Panc1 (cell line): ENCODE measurements around the gene MAP4K4. TPM values are rescaled to one million over a fixed set of nuclear protein-coding genes. Genes with fewer than 3 reads are reported as not detected.

Experiments
- ATAC-seq: fragments of 200-7000 bp; cut with Tn5 transposase; 2 replicates; pipeline ENCODE4 v1.9.1; 2020; ENCODE audit warnings: mild to moderate bottlenecking, moderate library complexity
- BruUV-seq: library from RNA; stranded (reverse); fragments of 400-500 nt; replicated peaks from 2 replicates; lab custom pipeline; 2021; lab: Mats Ljungman, UMichigan
- CTCF ChIA-PET: fragments of 300-600 bp; sonication (Branson Sonifier 250); formaldehyde crosslinking; loops from one replicate; lab custom pipeline; 2022; ENCODE audit warnings: antibody characterized with exemption; lab: Charles Lee
- POLR2A ChIA-PET: fragments of 300-600 bp; sonication (Branson Sonifier 250); formaldehyde crosslinking; loops from one replicate; lab custom pipeline; 2022; ENCODE audit warnings: antibody characterized with exemption; lab: Charles Lee
- DNase-seq: peaks from one replicate; pipeline ENCODE4 v3.0.0-alpha.2; 2010; ENCODE audit warnings: low read depth, low spot score
- H3K27ac ChIP-seq: 2 replicates; pipeline ENCODE4 v1.5.1; 2011; ENCODE audit warnings: mild to moderate bottlenecking, low read length, inconsistent platforms
- H3K27me3 ChIP-seq: fragments of 200-500 bp; sonication (Bioruptor generic); 2 replicates; pipeline ENCODE4 v1.6.0; 2014; ENCODE audit warnings: low read length, inconsistent platforms; ENCODE audit not compliant: control insufficient read depth, insufficient read depth
- H3K36me3 ChIP-seq: fragments of 200-500 bp; sonication (Bioruptor generic); 2 replicates; pipeline ENCODE4 v1.5.1; 2014; ENCODE audit warnings: inconsistent platforms, mild to moderate bottlenecking, low read length, moderate library complexity; ENCODE audit not compliant: control insufficient read depth, insufficient read depth
- H3K4me1 ChIP-seq: 2 replicates; pipeline ENCODE4 v1.5.1; 2011; ENCODE audit warnings: inconsistent platforms, mild to moderate bottlenecking, low read length, moderate library complexity; ENCODE audit not compliant: control insufficient read depth, insufficient read depth
- H3K4me3 ChIP-seq, 2 experiments: 2 replicates each; pipeline ENCODE4 v1.5.1; 2011 to 2012; ENCODE audit warnings: low read depth in 2 of 2, low read length in 2 of 2, mild to moderate bottlenecking in 2 of 2, inconsistent platforms in 1 of 2, moderate library complexity in 1 of 2
- H3K9me3 ChIP-seq: fragments of 200-500 bp; sonication (Bioruptor generic); 2 replicates; pipeline ENCODE4 v1.5.1; 2014; ENCODE audit warnings: low read depth, mild to moderate bottlenecking, inconsistent platforms, low read length, moderate library complexity; ENCODE audit not compliant: control insufficient read depth, insufficient read depth
- CTCF ChIP-seq: fragments of 450-650 bp; IDR thresholded peaks from 2 replicates; pipeline ENCODE4 v1.5.1; 2017; ENCODE audit warnings: mild to moderate bottlenecking
- POLR2AphosphoS5 ChIP-seq: IDR thresholded peaks from 2 replicates; pipeline ENCODE4 v1.6.1; 2012; ENCODE audit warnings: mild to moderate bottlenecking, low read depth, low read length, moderate library complexity
- REST ChIP-seq, 2 experiments: IDR thresholded peaks; 2 replicates each; pipeline ENCODE4 v1.6.1; 2011 to 2012; ENCODE audit warnings: low read depth in 2 of 2, control low read depth in 1 of 2, low read length in 1 of 2, mild to moderate bottlenecking in 1 of 2, moderate library complexity in 1 of 2; ENCODE audit not compliant: insufficient read depth in 1 of 2
- SIN3A ChIP-seq: IDR thresholded peaks from 2 replicates; pipeline ENCODE4 v1.6.1; 2012; ENCODE audit warnings: low read depth, mild to moderate bottlenecking, low read length, moderate library complexity, borderline replicate concordance; ENCODE audit not compliant: insufficient read depth
- TCF7L2 ChIP-seq: IDR thresholded peaks from 2 replicates; pipeline ENCODE4 v1.6.1; 2011; ENCODE audit warnings: mild to moderate bottlenecking, low read depth, low read length, inconsistent platforms
- in situ Hi-C: cut with HindIII; loops from 2 replicates; pipeline ENCODE4 v1.10.0; 2016; ENCODE audit warnings: low sequenced_read_pairs, low pct_unique_long_range_greater_than_20kb
- intact Hi-C: fragments of 100-400 bp; cut with micrococcal nuclease; formaldehyde crosslinking; loops from one replicate; pipeline ENCODE4 v1.10.0; 2022; ENCODE audit not compliant: unreplicated experiment
- total RNA-seq: library from RNA; stranded (reverse); gene quantifications from one replicate; pipeline ENCODE4 v1.2.1, GENCODE V29; 2021; ENCODE audit not compliant: unreplicated experiment

Gene MAP4K4
- total RNA-seq, 1 experiment from 2014 or later = 68.5 TPM

- ChIA-PET POLR2A (no interaction called here), CTCF (no interaction called here)
- H3K4me3 ChIP-seq = peak overlapping the region in 1 of 2 experiments; percentile 23; a peak in 1 of 4 replicates
- intact Hi-C loops (no loop called here), in situ Hi-C loops (loop anchor here (5.0 kb wide), 1 partner anchor 35 kb away; no protein-coding TSS in a partner anchor)
- H3K27me3 ChIP-seq = no peaks in the 10 kb centered on the region
- peaks cover 52% of the 10 kb centered on the region for H3K4me1 ChIP-seq
- H3K36me3 ChIP-seq = no peaks in the 10 kb centered on the region
- peak overlapping the region; percentile 72 for H3K27ac ChIP-seq
- no peaks in the 10 kb centered on the region for H3K9me3 ChIP-seq
- no peak for DNase-seq
- peak; percentile 52 for ATAC-seq
- no TSS peak for BruUV-seq
- TF ChIP-seq TCF7L2 (no peak), CTCF (no peak), SIN3A (no peak), REST (IDR thresholded peaks at IDR 0.05; ENCODE audit: insufficient read depth in 1 of 2, low read depth in 2 of 2, low read length in 1 of 2) (no peak), POLR2AphosphoS5 (no peak)
Observed at GRCh38 chr2:101751875-101752619, 54.5 kb downstream of the MAP4K4 start.

- H3K9me3 ChIP-seq = no peaks in the 10 kb centered on the region
- in situ Hi-C loops = loop anchor here (5.0 kb wide), 1 partner anchor 36 kb away; no protein-coding TSS in a partner anchor
- H3K4me1 ChIP-seq = peaks cover 52% of the 10 kb centered on the region
- DNase-seq (no peak), ATAC-seq (peak; percentile 62)
- H3K4me3 ChIP-seq = peak overlapping the region in 1 of 2 experiments; percentile 23; a peak in 2 of 4 replicates
- H3K27ac ChIP-seq = peak overlapping the region; percentile 72
- TF ChIP-seq TCF7L2 = peak; percentile 24
- TF ChIP-seq REST (IDR thresholded peaks at IDR 0.05; ENCODE audit: insufficient read depth in 1 of 2, low read depth in 2 of 2, low read length in 1 of 2) = no peak
- CTCF ChIA-PET = interaction anchor here (0.5 kb wide), 1 partner anchor 73 kb away, joined by 5 read pairs; no protein-coding TSS in a partner anchor
- BruUV-seq = no TSS peak
- POLR2A ChIA-PET = no interaction called here
- H3K36me3 ChIP-seq = no peaks in the 10 kb centered on the region
- no peaks in the 10 kb centered on the region for H3K27me3 ChIP-seq
- intact Hi-C loops = no loop called here
Observed at GRCh38 chr2:101752716-101753616, 55.5 kb downstream of the MAP4K4 start.
